GM20000 (cell line): ENCODE data around the gene KCNQ1.

ENCODE experiments used
- DNase-seq: peaks from one replicate; pipeline ENCODE4 v3.0.0; 2012; ENCODE audit warnings: low spot score
- TF ChIP-seq, protein P1 (sequence below): IDR thresholded peaks from 2 replicates; pipeline ENCODE4 v1.5.1; 2012; ENCODE audit warnings: mild to moderate bottlenecking, control low read depth; ENCODE audit errors: extremely low read depth, missing control alignments

Gene KCNQ1

DNA sequence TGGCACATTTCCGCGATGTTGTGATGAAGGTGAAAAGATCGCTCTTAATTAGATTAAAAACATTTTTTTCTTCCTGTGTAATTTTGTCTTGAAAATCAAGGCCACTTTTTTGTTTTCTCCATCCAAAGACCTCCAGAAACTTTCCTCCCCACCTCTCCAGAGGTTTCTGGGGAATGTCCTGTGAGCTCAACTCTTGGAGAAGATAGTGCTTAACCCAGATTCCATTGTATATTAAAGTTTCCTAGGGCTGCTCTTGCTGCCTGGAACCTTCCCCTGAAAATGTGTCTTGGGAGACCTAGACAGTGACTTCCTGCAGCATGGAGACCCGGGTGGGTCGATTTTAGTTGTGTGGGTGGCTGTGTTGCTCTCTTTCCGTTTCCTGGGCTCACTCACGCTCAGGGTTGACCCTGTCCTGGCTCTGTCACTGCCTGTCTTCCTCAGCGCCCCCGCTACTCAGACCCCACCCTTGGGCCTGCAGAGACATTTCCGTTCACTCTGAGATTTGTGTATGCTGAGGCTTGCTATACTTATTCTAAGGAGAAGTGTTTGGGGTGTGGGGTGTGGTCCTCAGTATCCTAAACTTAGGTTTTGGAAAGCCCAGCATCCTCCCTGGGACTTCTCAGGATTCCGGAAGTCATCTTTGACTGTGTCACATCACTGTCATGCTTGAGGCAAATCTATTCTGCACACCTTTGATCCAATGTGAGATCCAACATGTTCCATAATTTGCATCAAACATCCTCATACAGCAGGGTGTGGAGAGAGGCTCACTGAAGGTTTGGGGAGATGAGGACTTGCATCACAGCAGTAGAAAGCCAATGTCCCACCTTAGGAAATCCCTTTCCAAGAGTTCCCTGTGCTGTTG, 207.8 kb downstream of the KCNQ1 start:
- TF ChIP-seq, protein P1, sequence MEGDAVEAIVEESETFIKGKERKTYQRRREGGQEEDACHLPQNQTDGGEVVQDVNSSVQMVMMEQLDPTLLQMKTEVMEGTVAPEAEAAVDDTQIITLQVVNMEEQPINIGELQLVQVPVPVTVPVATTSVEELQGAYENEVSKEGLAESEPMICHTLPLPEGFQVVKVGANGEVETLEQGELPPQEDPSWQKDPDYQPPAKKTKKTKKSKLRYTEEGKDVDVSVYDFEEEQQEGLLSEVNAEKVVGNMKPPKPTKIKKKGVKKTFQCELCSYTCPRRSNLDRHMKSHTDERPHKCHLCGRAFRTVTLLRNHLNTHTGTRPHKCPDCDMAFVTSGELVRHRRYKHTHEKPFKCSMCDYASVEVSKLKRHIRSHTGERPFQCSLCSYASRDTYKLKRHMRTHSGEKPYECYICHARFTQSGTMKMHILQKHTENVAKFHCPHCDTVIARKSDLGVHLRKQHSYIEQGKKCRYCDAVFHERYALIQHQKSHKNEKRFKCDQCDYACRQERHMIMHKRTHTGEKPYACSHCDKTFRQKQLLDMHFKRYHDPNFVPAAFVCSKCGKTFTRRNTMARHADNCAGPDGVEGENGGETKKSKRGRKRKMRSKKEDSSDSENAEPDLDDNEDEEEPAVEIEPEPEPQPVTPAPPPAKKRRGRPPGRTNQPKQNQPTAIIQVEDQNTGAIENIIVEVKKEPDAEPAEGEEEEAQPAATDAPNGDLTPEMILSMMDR = no peak
- no peak for DNase-seq

DNA sequence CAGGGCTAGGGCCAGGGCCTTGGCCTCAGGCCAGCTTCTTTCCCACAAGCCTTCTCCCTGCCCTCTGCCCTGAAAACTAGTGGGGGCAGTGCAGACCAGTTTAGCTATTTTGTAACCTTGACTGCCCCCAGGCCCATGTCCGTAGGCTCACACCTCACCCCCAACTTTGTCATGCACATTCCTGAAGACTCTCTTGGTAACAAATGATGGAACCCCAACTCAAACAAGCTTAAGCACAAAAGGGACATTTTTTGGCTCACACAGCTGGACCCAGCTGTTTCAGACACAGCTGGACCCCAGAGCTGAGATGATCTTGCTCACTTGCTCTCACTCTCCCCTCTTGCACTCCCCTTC, 208.4 kb downstream of the KCNQ1 start:
- TF ChIP-seq, protein P1 = no peak
- DNase-seq = no peak

DNA sequence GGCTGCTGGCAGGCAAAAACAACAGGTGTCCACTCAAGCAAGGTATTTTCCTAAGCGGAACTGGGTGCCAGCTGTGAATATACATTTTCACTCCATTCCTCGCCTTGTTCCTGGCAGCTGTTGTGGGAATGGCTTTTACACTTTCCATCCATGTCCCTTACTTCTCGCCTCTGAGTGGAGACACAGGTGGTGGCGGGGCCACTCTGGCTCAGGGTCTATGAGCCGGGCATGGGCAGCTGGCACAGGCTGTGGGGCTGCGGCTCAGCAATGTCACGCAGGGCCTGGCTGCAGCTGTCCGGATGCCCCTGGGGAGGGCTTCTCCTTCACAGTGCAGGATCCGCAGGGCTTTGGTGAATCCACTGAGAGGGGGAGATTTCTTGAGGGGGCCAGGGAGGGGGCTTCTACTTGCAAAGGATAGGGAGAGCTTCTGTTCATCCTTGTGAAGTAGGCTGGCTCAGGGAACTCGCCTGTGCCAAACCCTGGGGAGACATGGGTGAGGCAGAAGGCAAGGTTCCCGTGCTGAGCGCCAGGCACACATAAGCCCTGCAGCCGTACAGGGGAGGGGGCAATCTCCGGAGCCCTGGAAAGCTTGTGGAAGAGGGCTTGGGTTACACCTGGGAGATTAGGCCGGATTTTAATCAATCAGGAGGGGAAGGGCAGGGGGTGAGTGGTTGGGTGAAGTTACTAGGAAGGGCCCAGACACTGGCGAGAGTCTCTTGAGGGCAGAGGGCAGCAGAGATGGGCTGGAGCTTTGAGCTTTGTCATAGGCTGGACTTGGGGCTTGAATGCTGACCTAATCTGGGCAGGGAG, 209.3 kb downstream of the KCNQ1 start:
- no peak for DNase-seq

GRCh38 chr11:2655016-2655719, 210.4 kb downstream of the KCNQ1 start:
- no peak for DNase-seq
- TF ChIP-seq, protein P1 = no peak

More for the DNA sequence above, 209.3 kb downstream of the KCNQ1 start:
- TF ChIP-seq, protein P1 = no peak

DNA sequence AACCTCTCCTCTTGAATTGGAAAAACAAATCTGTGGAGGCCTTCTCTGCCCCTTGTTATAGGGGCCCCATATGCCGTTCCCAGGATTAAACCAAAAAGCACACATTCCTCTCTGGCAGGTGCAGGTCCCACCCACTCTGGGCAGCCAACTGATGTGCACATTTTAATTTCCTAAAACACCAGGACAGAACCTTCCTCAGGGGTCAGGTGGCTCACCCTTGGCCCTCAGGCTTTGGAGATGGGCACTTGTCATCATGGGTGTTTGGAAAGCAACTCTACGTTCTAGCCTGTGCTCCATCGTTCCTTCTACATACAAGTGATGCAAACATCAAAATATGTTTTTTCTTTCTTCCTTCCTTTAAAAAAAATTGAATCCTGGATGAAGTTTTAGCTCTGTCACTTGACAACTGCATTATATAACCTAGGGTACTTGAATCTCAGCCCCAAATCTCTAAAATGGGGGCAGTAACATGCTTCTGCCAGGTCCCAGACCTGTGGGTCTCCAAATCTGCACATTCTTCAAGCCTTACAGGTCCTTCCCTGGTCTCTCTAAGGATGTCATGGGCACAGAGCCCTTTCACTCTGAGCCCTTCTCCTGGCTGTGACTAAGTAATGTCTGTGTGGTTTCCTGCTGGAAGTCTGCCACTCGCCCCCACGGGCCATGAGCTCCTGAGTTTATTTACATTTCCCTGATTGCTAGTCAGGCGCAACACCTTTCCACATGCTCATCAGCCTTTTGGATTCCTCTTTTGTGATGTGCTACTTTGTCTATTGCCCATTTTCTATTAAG, 211.2 kb downstream of the KCNQ1 start:
- TF ChIP-seq, protein P1 = no peak
- no peak for DNase-seq

- DNase-seq = no peak
- TF ChIP-seq, protein P1 = no peak
Measured at GRCh38 chr11:2656859-2657258, 212.1 kb downstream of the KCNQ1 start.
